Gastroesophageal sphincter (tissue), 4 donors: Measurements from ENCODE around the gene PRKD1. TPM values are rescaled to one million over a fixed set of nuclear protein-coding genes. Genes with fewer than 3 reads are reported as not detected.

Experiments
- ATAC-seq: fragments of 150-250 bp; one replicate; pipeline ENCODE4 v1.9.1; 2016; ENCODE audit warnings: mild to moderate bottlenecking, moderate library complexity
- H3K27ac ChIP-seq, 4 donors: fragments of 200-600 bp; sonication (generic) in 3 of 4; 1 replicate in 3 of 4; 2 replicates in 1 of 4; pipeline ENCODE4 v1.5.1; 2016 to 2019
- H3K27me3 ChIP-seq: fragments of 200-600 bp; sonication (generic); one replicate; pipeline ENCODE4 v1.5.1; 2019
- H3K36me3 ChIP-seq, 2 donors: fragments of 200-600 bp; sonication (generic); one replicate each; pipeline ENCODE4 v1.5.1; 2019; ENCODE audit warnings: control low read depth in 1 of 2
- H3K4me1 ChIP-seq, 3 donors: fragments of 200-600 bp; sonication (generic); 1 replicate in 2 of 3; 2 replicates in 1 of 3; pipeline ENCODE4 v1.5.1; 2016 to 2019; ENCODE audit warnings: control low read depth in 2 of 3
- H3K4me3 ChIP-seq, 2 donors: fragments of 200-600 bp; sonication (generic); one replicate each; pipeline ENCODE4 v1.5.1; 2019; ENCODE audit warnings: mild to moderate bottlenecking in 1 of 2, moderate library complexity in 1 of 2
- H3K9me3 ChIP-seq, 3 donors: fragments of 200-600 bp; sonication (generic); one replicate each; pipeline ENCODE4 v1.5.1; 2017 to 2019; ENCODE audit warnings: control low read depth in 2 of 3
- CTCF ChIP-seq, 4 experiments: fragments of 200-600 bp in 2 of 4; fragments of 450-650 bp in 2 of 4; sonication (generic) in 1 of 4; IDR thresholded peaks; one replicate each; pipeline ENCODE4 v1.5.1; 2017 to 2019; ENCODE audit warnings: antibody characterized with exemption in 4 of 4, mild to moderate bottlenecking in 2 of 4, moderate library complexity in 2 of 4
- EP300 ChIP-seq: sonication (generic); formaldehyde crosslinking; IDR thresholded peaks from one replicate; pipeline ENCODE4 v1.6.1; 2017; ENCODE audit warnings: antibody characterized with exemption, mild to moderate bottlenecking
- POLR2A ChIP-seq, 2 donors: fragments of 450-650 bp; IDR thresholded peaks; one replicate each; pipeline ENCODE4 v1.6.1; 2017; ENCODE audit warnings: antibody characterized with exemption in 2 of 2, mild to moderate bottlenecking in 2 of 2, moderate library complexity in 1 of 2
- POLR2AphosphoS5 ChIP-seq: sonication (generic); formaldehyde crosslinking; IDR thresholded peaks from one replicate; pipeline ENCODE4 v1.6.1; 2017; ENCODE audit warnings: antibody characterized with exemption
- small RNA-seq, 4 donors: library from RNA; depleted of rRNA; stranded (forward); fragments of <200 nt; gene quantifications; one replicate each; pipeline ENCODE3, GENCODE V24; 2016
- total RNA-seq, 4 donors: library from RNA; depleted of rRNA; stranded (reverse); fragments of >200 nt; gene quantifications; one replicate each; pipeline ENCODE4 v1.1.0, GENCODE V29; 2016

PRKD1 gene
- total RNA-seq, 4 donors from 2014 or later, result 11.9 to 14.3 (median 12.6) TPM

GRCh38 chr14:29527286-29527685, 400.4 kb downstream of the PRKD1 start:
- H3K27ac ChIP-seq, result no peak overlapping the region
- H3K4me1 ChIP-seq, result no peaks in the 10 kb centered on the region
- no peaks in the 10 kb centered on the region for H3K36me3 ChIP-seq
- ATAC-seq, result no peak
- no peaks in the 10 kb centered on the region for H3K9me3 ChIP-seq
- H3K4me3 ChIP-seq, result no peak overlapping the region
- H3K27me3 ChIP-seq, result no peaks in the 10 kb centered on the region
- no peak for TF ChIP-seq CTCF (IDR thresholded peaks at IDR 0.05)
- TF ChIP-seq POLR2AphosphoS5, result no peak
- TF ChIP-seq POLR2A (IDR thresholded peaks at IDR 0.05), result no peak
- no peak for TF ChIP-seq EP300

Small RNA genes within 50 kb of the gene (small RNA-seq; reads per million reads assigned to genes)
- gene RNU6-1234P, result 0 reads per million in 4 donors
